ENCODE results near the gene GEMIN8. TPM values are rescaled to one million over a fixed set of nuclear protein-coding genes. Genes with fewer than 3 reads are reported as not detected.

GEMIN8 gene
- total RNA-seq, 1 experiment from 2014 or later: 14.8 TPM

DNA sequence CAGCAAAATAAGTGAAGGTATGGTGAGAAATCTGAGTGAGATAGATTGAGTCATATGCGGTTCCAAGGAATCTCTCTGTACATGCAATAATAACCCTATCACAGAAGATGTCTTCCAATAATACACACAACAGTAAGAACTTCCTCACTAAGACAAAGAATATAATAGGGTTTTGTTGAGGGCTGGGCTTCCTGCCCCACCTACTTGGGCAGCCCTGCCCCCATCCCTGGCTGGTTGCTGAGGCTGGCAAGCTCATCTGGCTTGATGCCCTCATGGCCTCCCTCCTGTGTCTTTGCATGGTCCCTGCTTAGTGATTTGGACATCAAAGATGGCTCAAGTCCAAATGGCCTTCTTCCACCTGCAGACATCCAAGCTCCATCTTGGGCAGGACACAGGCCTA is 2.7 kb downstream of the GEMIN8 start:
- no peaks in the 10 kb centered on the region for H4K20me1 ChIP-seq (ENCODE audit: control insufficient read depth, insufficient read depth, insufficient read length)
- H3T11ph ChIP-seq (ENCODE audit: low read length): no peak overlapping the region
- no peak overlapping the region for H2AFZ ChIP-seq (ENCODE audit: low read length)
- H4K5ac ChIP-seq (ENCODE audit: insufficient read length, low read depth, low read length): no peak overlapping the region
- no peaks in the 10 kb centered on the region for H3K27me3 ChIP-seq (ENCODE audit: insufficient read depth, low read length)
- H3K4me1 Mint-ChIP-seq: peaks cover 27 to 31% of the 10 kb centered on the region in 2 experiments
- H3K27me3 Mint-ChIP-seq (ENCODE audit: low read depth): no peaks in the 10 kb centered on the region
- no peaks in the 10 kb centered on the region for H3K79me2 ChIP-seq (ENCODE audit: insufficient read depth, low read length)
- TF ChIP-seq, protein P1, sequence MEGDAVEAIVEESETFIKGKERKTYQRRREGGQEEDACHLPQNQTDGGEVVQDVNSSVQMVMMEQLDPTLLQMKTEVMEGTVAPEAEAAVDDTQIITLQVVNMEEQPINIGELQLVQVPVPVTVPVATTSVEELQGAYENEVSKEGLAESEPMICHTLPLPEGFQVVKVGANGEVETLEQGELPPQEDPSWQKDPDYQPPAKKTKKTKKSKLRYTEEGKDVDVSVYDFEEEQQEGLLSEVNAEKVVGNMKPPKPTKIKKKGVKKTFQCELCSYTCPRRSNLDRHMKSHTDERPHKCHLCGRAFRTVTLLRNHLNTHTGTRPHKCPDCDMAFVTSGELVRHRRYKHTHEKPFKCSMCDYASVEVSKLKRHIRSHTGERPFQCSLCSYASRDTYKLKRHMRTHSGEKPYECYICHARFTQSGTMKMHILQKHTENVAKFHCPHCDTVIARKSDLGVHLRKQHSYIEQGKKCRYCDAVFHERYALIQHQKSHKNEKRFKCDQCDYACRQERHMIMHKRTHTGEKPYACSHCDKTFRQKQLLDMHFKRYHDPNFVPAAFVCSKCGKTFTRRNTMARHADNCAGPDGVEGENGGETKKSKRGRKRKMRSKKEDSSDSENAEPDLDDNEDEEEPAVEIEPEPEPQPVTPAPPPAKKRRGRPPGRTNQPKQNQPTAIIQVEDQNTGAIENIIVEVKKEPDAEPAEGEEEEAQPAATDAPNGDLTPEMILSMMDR (conservative IDR thresholded peaks at IDR 0.05): no peak
- H2AK5ac ChIP-seq (ENCODE audit: insufficient read length, low read length): no peak overlapping the region
- H3K4me1 ChIP-seq (ENCODE audit: insufficient read depth, low read length): peaks cover 8% of the 10 kb centered on the region; the same call in 1 of the 2 replicates
- no peak overlapping the region for H3K4ac ChIP-seq (ENCODE audit: low read depth, low read length)
- no peak overlapping the region for H2BK15ac ChIP-seq (ENCODE audit: low read depth, low read length)
- peaks cover 3 to 8% (median 8%) of the 10 kb centered on the region in 3 experiments; a peak in 4 of 7 replicates for H3K36me3 Mint-ChIP-seq (ENCODE audit: insufficient read depth in 1 of 3, low read depth in 3 of 3)
- no peak for DNase-seq
- no CpG with 5 or more reads among the region's 1 CpG for WGBS (ENCODE audit: extremely low coverage, insufficient read length, low lambda C conversion rate)
- no peak overlapping the region for H3K27ac ChIP-seq (ENCODE audit: insufficient read length, low read depth, low read length)
- H3K23me2 ChIP-seq (ENCODE audit: insufficient read length, low read depth, low read length, poor library complexity, severe bottlenecking): no peaks in the 10 kb centered on the region
- H3K27ac Mint-ChIP-seq: no peak overlapping the region
- peaks cover 26 to 28% of the 10 kb centered on the region in 2 experiments for H3K9me3 Mint-ChIP-seq
- H3K4me2 ChIP-seq (ENCODE audit: insufficient read depth, insufficient read length, low read length): no peak overlapping the region
- no peak overlapping the region for H3K18ac ChIP-seq (ENCODE audit: insufficient read length, low read depth, low read length)
- no peak overlapping the region for H2BK120ac ChIP-seq (ENCODE audit: low read depth, low read length, poor library complexity, severe bottlenecking)
- H3K23ac ChIP-seq (ENCODE audit: insufficient read length, low read depth, low read length): no peak overlapping the region
- no peak overlapping the region for H3K56ac ChIP-seq (ENCODE audit: insufficient read length, low read depth, low read length)
- no peak overlapping the region for H3K4me3 Mint-ChIP-seq
- no peak overlapping the region for H2BK20ac ChIP-seq (ENCODE audit: low read depth, low read length, poor library complexity, severe bottlenecking)
- H2BK12ac ChIP-seq (ENCODE audit: insufficient read length, low read depth, low read length): no peak overlapping the region
- no peak overlapping the region for H4K8ac ChIP-seq (replicated peaks; ENCODE audit: insufficient read length, low read depth, low read length)
- no peak overlapping the region for H2BK5ac ChIP-seq (ENCODE audit: insufficient read length, low read length)
- no peaks in the 10 kb centered on the region for H3K9me3 ChIP-seq (ENCODE audit: control insufficient read depth, low read depth, low read length)
- H3K14ac ChIP-seq (ENCODE audit: insufficient read depth, low read length): no peak overlapping the region
- no peak overlapping the region for H3K9ac ChIP-seq (ENCODE audit: extremely low read depth, insufficient read length, low read length)
- H3K79me1 ChIP-seq (ENCODE audit: insufficient read depth, low read depth, low read length, poor library complexity, severe bottlenecking): no peaks in the 10 kb centered on the region
- no peak overlapping the region for H4K91ac ChIP-seq (ENCODE audit: insufficient read length, low read depth, low read length)

Data from H9 (cell line).